Activated T-cell treated with anti-CD3 and anti-CD28 coated beads, Interleukin-2, amount 50 U/mL, for 72 hours (primary cell): ENCODE measurements around the gene ADRB1. TPM values are rescaled to one million over a fixed set of nuclear protein-coding genes. Genes with fewer than 3 reads are reported as not detected.

ENCODE experiments used
- ATAC-seq, 2 donors: fragments of 150-1000 bp; cut with Tn5 transposase; replicated peaks in 1 of 2; 2 replicates each; pipeline ENCODE4 v1.10.0; 2021; ENCODE audit warnings: moderate library complexity in 2 of 2, mild to moderate bottlenecking in 1 of 2
- DNase-seq, 2 donors: peaks; one replicate each; pipeline ENCODE4 v3.0.0; 2021 to 2022; ENCODE audit warnings: mixed read lengths in 1 of 2
- H3K27ac Mint-ChIP-seq: one replicate; pipeline ENCODE4 v1.8.0; 2022; ENCODE audit warnings: mild to moderate bottlenecking, moderate library complexity, mixed read lengths
- H3K27me3 Mint-ChIP-seq: one replicate; pipeline ENCODE4 v1.8.0; 2022; ENCODE audit warnings: low read depth, mixed read lengths
- H3K36me3 Mint-ChIP-seq, 2 donors: one replicate each; pipeline ENCODE4 v1.8.0; 2022; ENCODE audit warnings: mixed read lengths in 2 of 2, mild to moderate bottlenecking in 1 of 2; ENCODE audit not compliant: insufficient read depth in 2 of 2
- H3K4me1 Mint-ChIP-seq: one replicate; pipeline ENCODE4 v1.8.0; 2022; ENCODE audit warnings: low read depth, mixed read lengths
- H3K4me3 Mint-ChIP-seq, 2 donors: one replicate each; pipeline ENCODE4 v1.8.0; 2022; ENCODE audit warnings: mild to moderate bottlenecking in 2 of 2, mixed read lengths in 2 of 2, moderate library complexity in 2 of 2
- H3K9me3 Mint-ChIP-seq, 2 donors: one replicate each; pipeline ENCODE4 v1.8.0; 2022; ENCODE audit warnings: mixed read lengths in 2 of 2
- total RNA-seq, 2 donors: library from RNA; stranded (reverse); gene quantifications; one replicate each; pipeline ENCODE4 v1.2.3, GENCODE V29; 2022

Gene ADRB1
- total RNA-seq, 2 donors from 2014 or later = not detected

DNA sequence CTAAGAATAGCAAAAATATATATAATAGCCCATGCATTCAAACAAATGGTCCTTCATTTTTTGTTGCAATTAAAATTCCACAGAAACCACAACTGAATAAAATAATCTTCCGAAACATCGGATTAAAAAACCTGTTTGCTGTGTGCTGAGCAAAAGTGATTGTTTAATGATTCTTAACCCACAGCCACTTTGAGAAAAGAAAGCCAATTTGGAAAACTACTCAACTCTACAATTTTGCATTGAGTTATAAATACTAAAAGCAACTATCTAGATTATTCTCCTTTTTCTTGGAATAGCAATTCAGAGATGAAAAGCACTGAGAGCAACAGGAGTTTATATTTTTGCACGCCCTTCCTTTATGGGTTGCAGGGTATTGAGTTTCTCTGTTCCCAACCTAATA is 8.0 kb downstream of the ADRB1 start:
- Mint-ChIP-seq H3K9me3 (no peaks in the 10 kb centered on the region), H3K27ac (no peak overlapping the region), H3K4me1 (no peaks in the 10 kb centered on the region), H3K4me3 (no peak overlapping the region), H3K27me3 (peaks cover 62% of the 10 kb centered on the region), H3K36me3 (no peaks in the 10 kb centered on the region)
- ATAC-seq (no peak), DNase-seq (no peak)

DNA sequence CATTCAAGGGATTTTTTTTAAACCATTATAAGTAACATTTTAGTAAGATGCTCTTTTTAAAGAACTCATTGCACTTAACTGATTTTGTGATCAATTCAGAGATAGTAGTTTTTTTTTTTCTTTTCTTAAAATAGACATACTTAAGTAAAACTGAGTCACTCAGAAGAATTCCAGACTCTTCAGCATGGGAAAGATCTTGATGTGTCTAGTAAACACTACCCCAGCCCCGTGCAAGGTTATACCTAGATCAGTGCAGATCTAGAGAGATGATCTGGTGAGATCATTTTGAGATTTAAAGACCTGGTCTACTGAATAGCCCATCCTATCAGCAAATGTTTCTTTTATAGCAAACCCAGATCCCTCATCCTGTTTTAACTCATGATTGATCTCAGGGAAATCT is 8.6 kb downstream of the ADRB1 start:
- no peak overlapping the region for H3K4me3 Mint-ChIP-seq
- H3K4me1 Mint-ChIP-seq = no peaks in the 10 kb centered on the region
- no peak overlapping the region for H3K27ac Mint-ChIP-seq
- no peaks in the 10 kb centered on the region for H3K9me3 Mint-ChIP-seq
- H3K27me3 Mint-ChIP-seq = peaks cover 62% of the 10 kb centered on the region
- ATAC-seq (no peak), DNase-seq (no peak)
- H3K36me3 Mint-ChIP-seq = no peaks in the 10 kb centered on the region

DNA sequence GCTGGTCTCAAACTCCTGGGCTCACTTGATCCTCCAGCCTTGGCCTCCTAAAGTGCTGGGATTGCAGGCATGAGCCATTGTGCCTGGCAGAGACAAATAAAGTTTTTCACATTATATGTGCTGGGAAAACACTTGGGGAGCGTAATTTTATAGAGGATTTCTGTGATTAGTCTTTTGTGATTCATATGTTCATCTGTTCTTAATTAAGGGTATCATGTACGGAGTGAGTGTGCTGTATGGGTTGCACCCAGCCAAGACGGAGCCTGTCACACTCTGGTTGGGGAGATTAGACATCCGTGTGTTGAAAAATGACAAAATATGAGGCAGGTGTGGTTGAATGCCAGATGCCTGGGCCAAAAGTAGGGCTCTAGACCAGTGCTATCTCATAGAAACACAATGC is 10.3 kb downstream of the ADRB1 start:
- Mint-ChIP-seq H3K4me1 (no peaks in the 10 kb centered on the region), H3K4me3 (no peak overlapping the region), H3K27me3 (peaks cover 53% of the 10 kb centered on the region), H3K27ac (no peak overlapping the region), H3K36me3 (no peaks in the 10 kb centered on the region), H3K9me3 (no peaks in the 10 kb centered on the region)
- ATAC-seq (no peak), DNase-seq (no peak)

DNA sequence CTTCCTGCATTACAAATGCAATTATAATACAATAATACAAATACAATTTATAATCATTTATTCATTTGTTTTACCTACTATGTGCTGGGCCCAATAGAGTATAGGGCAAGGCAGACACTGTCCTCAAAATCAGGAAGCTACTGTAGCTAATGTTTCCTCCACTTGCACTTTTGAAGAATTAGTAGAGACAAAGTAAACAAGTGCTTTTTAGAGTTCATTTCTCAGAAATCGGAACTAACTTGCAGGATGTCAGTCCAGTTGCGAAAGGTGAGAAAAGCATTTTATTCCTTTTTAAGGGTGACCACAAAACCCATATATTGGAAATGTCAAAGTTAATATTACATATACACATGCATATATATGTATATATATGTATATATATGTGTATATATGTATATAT is 14.2 kb downstream of the ADRB1 start:
- H3K4me1 Mint-ChIP-seq = peaks cover 8% of the 10 kb centered on the region
- H3K9me3 Mint-ChIP-seq = no peaks in the 10 kb centered on the region
- H3K27ac Mint-ChIP-seq = no peak overlapping the region
- DNase-seq (no peak), ATAC-seq (no peak)
- peaks cover 32% of the 10 kb centered on the region for H3K27me3 Mint-ChIP-seq
- no peak overlapping the region for H3K4me3 Mint-ChIP-seq
- no peaks in the 10 kb centered on the region for H3K36me3 Mint-ChIP-seq

DNA sequence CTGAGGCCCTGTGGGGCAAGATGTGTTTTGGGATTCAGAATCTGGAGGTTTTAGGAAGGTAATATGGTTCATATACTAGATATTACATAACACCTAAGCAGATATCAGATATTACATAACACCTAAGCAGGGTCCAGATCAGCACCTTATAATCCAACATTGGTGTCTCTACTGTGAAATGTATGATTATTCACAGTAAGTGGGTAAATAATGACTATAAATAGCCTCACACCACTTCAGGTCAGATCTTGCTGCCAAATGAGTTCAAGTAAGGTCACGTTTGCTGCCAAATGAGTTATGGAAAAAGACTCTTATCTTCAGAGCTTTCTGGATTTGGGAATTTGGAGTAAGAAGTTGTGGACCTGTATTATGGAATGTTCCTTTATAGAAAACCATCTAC is 14.6 kb downstream of the ADRB1 start:
- peaks cover 33% of the 10 kb centered on the region for H3K27me3 Mint-ChIP-seq
- no peak for ATAC-seq
- H3K4me1 Mint-ChIP-seq = peaks cover 8% of the 10 kb centered on the region
- no peaks in the 10 kb centered on the region for H3K9me3 Mint-ChIP-seq
- H3K4me3 Mint-ChIP-seq = no peak overlapping the region
- H3K27ac Mint-ChIP-seq = no peak overlapping the region
- H3K36me3 Mint-ChIP-seq = no peaks in the 10 kb centered on the region
- no peak for DNase-seq

DNA sequence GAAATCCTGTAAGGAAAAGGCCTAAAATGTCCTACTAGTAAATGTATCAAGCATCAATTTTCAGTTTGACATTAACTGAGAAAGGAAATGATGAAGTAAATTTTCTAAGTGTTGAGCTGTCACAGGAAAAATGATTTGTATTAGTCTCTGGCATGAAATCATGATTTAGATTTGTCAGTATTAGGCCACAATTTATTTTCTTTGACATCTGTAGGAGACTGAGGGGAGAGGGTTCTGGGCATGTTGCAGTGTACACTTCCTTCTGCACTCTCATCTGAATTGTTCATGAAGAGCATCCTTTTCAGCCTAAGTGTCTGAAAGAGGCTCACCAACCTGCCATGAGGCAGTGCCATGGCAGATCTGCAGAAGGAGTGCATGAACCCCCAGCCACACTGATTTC is 15.9 kb downstream of the ADRB1 start:
- Mint-ChIP-seq H3K4me1 (peaks cover 8% of the 10 kb centered on the region), H3K27ac (no peak overlapping the region), H3K4me3 (no peak overlapping the region), H3K27me3 (peaks cover 25% of the 10 kb centered on the region), H3K36me3 (no peaks in the 10 kb centered on the region), H3K9me3 (no peaks in the 10 kb centered on the region)
- ATAC-seq = no peak
- DNase-seq = no peak

DNA sequence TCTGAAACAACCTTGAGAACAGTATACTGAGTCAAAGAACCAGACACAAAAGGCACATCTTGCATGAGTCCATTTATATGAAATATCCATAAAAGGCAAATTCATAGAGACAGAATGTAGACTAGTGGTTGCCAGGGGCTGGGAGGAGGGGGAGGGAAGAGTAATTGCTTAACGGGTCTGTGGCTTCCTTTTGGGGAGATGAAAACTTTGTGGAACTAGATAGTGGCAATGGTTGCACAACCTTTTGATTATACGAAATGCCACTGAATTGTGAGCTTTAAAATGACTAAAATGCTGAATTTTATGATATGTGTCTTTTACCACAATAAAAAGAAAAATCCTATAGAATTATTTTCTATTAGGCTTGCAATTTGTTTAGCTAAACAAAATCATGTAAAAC is 16.8 kb downstream of the ADRB1 start:
- DNase-seq = no peak
- no peaks in the 10 kb centered on the region for H3K9me3 Mint-ChIP-seq
- H3K4me3 Mint-ChIP-seq = no peak overlapping the region
- H3K36me3 Mint-ChIP-seq = no peaks in the 10 kb centered on the region
- no peak overlapping the region for H3K27ac Mint-ChIP-seq
- no peak for ATAC-seq
- H3K27me3 Mint-ChIP-seq = peaks cover 23% of the 10 kb centered on the region
- H3K4me1 Mint-ChIP-seq = peaks cover 8% of the 10 kb centered on the region

DNA sequence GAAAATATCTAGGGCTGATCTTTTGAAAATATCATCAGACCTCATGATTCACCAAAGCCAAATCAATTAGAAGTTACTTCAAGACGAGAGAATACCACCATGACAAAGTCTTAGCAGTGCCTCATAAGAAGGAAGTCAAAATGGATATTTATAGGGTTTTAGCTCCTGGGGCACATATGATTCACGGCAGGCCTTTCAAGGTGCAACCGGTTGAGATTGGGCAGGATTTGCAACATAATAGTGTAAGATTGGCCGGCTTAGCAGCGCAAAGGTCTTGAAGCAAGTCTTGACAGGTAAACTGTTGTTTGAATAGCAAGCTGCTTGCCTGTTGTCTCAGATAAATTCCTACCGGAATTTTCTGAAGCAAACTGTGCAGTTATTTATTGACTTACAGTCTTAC is 17.5 kb downstream of the ADRB1 start:
- H3K9me3 Mint-ChIP-seq = no peaks in the 10 kb centered on the region
- H3K4me1 Mint-ChIP-seq = peaks cover 8% of the 10 kb centered on the region
- no peaks in the 10 kb centered on the region for H3K36me3 Mint-ChIP-seq
- no peak overlapping the region for H3K4me3 Mint-ChIP-seq
- ATAC-seq (no peak), DNase-seq (no peak)
- peaks cover 23% of the 10 kb centered on the region for H3K27me3 Mint-ChIP-seq
- no peak overlapping the region for H3K27ac Mint-ChIP-seq

DNA sequence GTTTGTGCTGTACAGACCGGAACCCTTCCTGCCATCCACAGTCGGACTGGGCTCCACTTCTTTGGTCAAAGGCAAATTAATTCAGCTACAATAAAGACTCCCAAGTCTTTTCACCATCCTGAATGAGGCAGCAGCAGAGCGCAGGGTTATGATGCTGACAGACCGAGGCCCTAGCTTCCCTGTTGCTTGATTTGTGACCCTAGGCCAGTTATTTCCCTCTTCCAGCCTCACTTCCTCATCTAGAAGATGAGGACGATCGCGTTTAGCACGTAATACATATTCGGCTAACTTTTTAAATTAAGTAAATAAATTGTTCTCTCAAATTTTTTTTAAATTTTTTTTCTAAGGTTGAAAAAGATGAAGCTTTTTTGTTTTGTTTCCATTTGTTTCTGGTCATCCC is 18.1 kb downstream of the ADRB1 start:
- Mint-ChIP-seq H3K9me3 (no peaks in the 10 kb centered on the region), H3K27ac (no peak overlapping the region), H3K4me3 (no peak overlapping the region), H3K27me3 (peaks cover 18% of the 10 kb centered on the region), H3K36me3 (no peaks in the 10 kb centered on the region), H3K4me1 (peaks cover 8% of the 10 kb centered on the region)
- DNase-seq (no peak), ATAC-seq (no peak)

DNA sequence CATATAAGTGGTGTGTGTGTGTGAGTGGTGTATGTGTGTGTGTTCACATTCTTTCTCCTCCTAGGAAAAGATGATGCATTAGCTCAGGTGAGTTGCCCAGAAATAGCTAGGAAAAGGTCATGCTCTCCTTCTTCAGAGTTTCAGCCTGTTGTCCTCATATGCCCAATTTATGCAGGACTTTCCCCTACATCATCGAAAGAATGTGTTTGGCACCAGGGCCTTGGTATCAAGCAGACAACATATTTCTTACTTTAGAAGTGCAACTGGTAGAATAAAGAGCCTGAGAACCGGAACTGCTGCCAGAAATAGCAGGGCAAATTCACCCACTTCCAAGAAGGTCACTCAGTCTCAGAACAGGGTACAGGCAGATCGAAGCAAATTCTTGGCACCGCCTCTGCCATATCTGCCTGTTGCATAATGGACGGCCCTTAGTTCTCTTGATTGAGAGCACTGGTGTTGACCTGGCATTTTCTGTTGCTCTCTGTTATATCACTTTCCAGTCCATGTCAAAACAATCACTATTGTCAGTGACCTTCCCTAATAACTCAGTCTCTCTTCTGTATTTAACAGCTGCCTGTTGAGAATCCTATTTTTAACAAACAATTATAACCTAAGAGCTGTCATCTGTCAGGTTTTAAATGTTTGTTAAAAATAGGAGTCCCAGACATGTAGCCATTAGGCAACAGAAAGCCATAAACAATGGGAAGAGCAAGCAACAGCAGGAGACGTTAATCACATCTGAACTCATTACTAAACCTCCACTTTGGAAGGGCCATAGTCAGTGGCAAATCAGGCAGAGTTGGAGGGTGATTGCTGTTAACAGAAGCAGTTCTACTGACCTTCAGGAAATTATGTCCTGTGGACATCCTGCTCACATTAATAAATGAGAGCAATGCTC is 20.7 kb downstream of the ADRB1 start:
- ATAC-seq = no peak

DNA sequence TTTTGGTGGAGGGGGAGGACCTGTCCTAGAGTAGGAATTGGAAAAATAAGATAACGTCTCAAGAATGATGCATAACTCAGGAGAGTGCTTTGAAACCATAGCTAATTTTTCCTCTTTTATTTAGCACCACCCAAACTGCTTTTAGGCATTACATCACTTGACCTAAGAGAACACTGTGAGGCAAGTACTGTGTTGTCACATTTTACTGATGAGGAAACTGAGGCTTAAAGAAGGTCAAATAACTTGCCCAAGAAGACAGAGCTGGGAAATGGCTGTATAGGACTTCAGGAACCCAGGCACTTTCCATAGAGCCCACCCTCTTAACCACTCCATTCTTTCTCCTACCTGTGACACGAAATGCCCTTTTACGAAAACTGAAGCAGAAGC is 21.4 kb downstream of the ADRB1 start:
- Mint-ChIP-seq H3K4me1 (peaks cover 14% of the 10 kb centered on the region), H3K27ac (no peak overlapping the region), H3K27me3 (peaks cover 12% of the 10 kb centered on the region)

More for the DNA sequence above, 20.7 kb downstream of the ADRB1 start:
- no peaks in the 10 kb centered on the region for H3K9me3 Mint-ChIP-seq
- H3K27me3 Mint-ChIP-seq = peaks cover 12% of the 10 kb centered on the region
- peaks cover 15% of the 10 kb centered on the region for H3K4me1 Mint-ChIP-seq
- no peak overlapping the region for H3K27ac Mint-ChIP-seq
- H3K4me3 Mint-ChIP-seq = no peak overlapping the region
- H3K36me3 Mint-ChIP-seq = no peaks in the 10 kb centered on the region
- DNase-seq = no peak

DNA sequence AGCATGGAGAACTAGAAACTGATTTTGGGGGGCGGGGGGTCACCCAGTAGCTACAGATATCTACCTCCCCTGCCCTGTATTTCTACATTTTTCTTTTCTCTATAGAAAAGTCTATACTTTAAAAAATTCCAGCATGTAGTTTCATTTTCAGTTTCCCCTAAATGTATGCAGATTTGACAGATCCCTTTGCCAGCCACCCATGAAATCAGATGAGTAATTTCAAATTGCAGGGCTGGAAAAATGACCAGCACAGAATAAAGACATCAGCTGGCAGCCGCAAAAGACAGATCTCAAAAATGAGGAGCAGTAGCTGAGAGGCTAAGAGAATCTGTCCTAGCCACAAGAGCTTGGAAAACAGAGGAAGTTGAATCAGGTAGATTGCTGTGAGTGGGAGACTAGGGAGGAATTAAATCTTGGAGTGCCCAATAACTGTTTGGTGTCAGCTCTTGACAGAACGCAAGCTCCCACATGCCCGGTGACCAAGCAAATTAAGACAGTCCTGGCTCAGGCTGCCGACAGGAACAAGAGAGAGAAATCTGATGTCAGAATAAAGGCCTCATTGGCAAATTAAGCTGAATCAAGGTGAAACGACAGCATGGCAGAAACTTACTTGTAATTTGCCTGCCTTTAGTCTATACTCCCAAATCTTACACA is 24.5 kb downstream of the ADRB1 start:
- Mint-ChIP-seq H3K36me3 (no peaks in the 10 kb centered on the region), H3K27me3 (peaks cover 6% of the 10 kb centered on the region), H3K4me1 (peaks cover 7% of the 10 kb centered on the region), H3K4me3 (no peak overlapping the region), H3K27ac (no peak overlapping the region), H3K9me3 (no peaks in the 10 kb centered on the region)
- DNase-seq (no peak), ATAC-seq (no peak)

More for the DNA sequence above, 21.4 kb downstream of the ADRB1 start:
- ATAC-seq (no peak), DNase-seq (no peak)
- H3K9me3 Mint-ChIP-seq = no peaks in the 10 kb centered on the region
- H3K4me3 Mint-ChIP-seq = no peak overlapping the region
- no peaks in the 10 kb centered on the region for H3K36me3 Mint-ChIP-seq

DNA sequence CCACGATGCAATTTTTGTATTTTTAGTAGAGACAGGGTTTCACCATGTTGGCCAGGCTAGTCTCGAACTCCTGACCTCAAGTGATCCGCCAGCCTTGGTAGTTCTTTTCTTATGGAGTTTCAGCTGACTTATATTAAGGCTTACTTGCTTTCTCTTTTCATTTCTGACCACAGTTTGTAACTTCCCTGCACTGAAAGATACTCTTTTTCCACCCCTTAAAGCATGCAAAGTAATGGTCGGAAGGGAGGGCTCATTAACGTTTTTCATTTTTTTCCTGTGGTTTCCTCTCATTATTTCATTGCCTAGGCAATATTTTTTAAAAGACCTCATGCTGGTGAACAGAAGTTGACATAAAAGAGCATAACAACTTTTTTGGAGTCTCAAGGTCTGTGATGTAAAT is 27.0 kb downstream of the ADRB1 start:
- ATAC-seq (no peak), DNase-seq (no peak)
- no peaks in the 10 kb centered on the region for H3K9me3 Mint-ChIP-seq
- no peak overlapping the region for H3K27ac Mint-ChIP-seq
- H3K36me3 Mint-ChIP-seq = no peaks in the 10 kb centered on the region
- no peak overlapping the region for H3K4me3 Mint-ChIP-seq
- peaks cover 11% of the 10 kb centered on the region for H3K4me1 Mint-ChIP-seq
- no peaks in the 10 kb centered on the region for H3K27me3 Mint-ChIP-seq

DNA sequence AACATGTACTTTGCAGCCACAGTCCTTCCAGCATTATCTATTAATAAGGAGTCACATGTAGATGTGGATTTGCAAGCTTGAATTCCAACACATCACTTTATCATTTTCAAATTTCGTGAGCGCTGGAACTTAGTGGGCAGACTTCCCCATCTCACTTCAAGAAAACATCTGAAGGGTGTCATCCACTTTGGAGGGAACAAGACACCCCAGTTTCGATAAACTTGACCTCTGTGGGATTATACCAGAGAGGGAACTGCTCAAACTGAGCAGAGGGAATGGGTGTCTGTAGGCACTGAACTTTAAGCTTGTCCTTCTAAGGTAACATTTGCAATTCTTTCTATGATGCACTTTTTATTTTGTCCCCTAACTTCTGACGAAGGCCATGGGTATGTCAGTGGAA is 27.5 kb downstream of the ADRB1 start:
- Mint-ChIP-seq H3K9me3 (no peaks in the 10 kb centered on the region), H3K4me3 (no peak overlapping the region), H3K36me3 (no peaks in the 10 kb centered on the region), H3K4me1 (peaks cover 11% of the 10 kb centered on the region), H3K27ac (no peak overlapping the region), H3K27me3 (no peaks in the 10 kb centered on the region)
- ATAC-seq (no peak), DNase-seq (no peak)
